Bronchial epithelial cell (primary cell): ENCODE results near the gene EEF2K. TPM values are rescaled to one million over a fixed set of nuclear protein-coding genes. Genes with fewer than 3 reads are reported as not detected.

Experiments used
- DNase-seq: peaks from one replicate; pipeline ENCODE4 v3.0.0-alpha.2; 2010; ENCODE audit warnings: low read depth
- FAIRE-seq: peaks from 2 replicates; lab custom pipeline; 2011; peaks lifted over from hg19 to GRCh38; lab: Jason Lieb, UNC
- H3K27me3 ChIP-seq: 2 replicates; pipeline ENCODE4 v1.5.1; 2011; ENCODE audit warnings: low read length; ENCODE audit not compliant: control insufficient read depth, insufficient read depth
- H3K36me3 ChIP-seq: 2 replicates; pipeline ENCODE4 v1.5.1; 2011; ENCODE audit warnings: low read length; ENCODE audit not compliant: control insufficient read depth, insufficient read depth
- H3K4me3 ChIP-seq: 2 replicates; pipeline ENCODE4 v1.5.1; 2011; ENCODE audit warnings: mild to moderate bottlenecking, low read depth, low read length, control low read depth
- CTCF ChIP-seq: IDR thresholded peaks from 2 replicates; pipeline ENCODE4 v1.5.1; 2011; ENCODE audit warnings: mild to moderate bottlenecking, moderate library complexity, low read length, control low read depth, inconsistent platforms; ENCODE audit not compliant: insufficient read depth, severe bottlenecking
- total RNA-seq: library from RNA; depleted of rRNA; stranded (reverse); fragments of >200 nt; gene quantifications from 2 replicates; pipeline ENCODE4 v1.2.1, GENCODE V29; 2014

EEF2K gene
- total RNA-seq, 1 donor from 2014 or later = 6.3 TPM

GRCh38 chr16:22330326-22330725, 124.2 kb downstream of the EEF2K start:
- no peak overlapping the region for H3K4me3 ChIP-seq
- no peak for TF ChIP-seq CTCF
- FAIRE-seq (no peak), DNase-seq (no peak)
- H3K27me3 ChIP-seq = no peaks in the 10 kb centered on the region
- H3K36me3 ChIP-seq = peaks cover 31% of the 10 kb centered on the region

GRCh38 chr16:22333457-22333994, 127.4 kb downstream of the EEF2K start:
- TF ChIP-seq CTCF = no peak
- peaks cover 13% of the 10 kb centered on the region for H3K36me3 ChIP-seq
- no peak overlapping the region for H3K4me3 ChIP-seq
- no peak for FAIRE-seq
- DNase-seq = no peak
- H3K27me3 ChIP-seq = no peaks in the 10 kb centered on the region

GRCh38 chr16:22335668-22336246, 129.7 kb downstream of the EEF2K start:
- TF ChIP-seq CTCF = no peak
- FAIRE-seq = no peak
- no peak for DNase-seq
- Histone ChIP-seq H3K27me3 (no peaks in the 10 kb centered on the region), H3K36me3 (peaks cover 11% of the 10 kb centered on the region), H3K4me3 (no peak overlapping the region)

GRCh38 chr16:22336581-22336980, 130.5 kb downstream of the EEF2K start:
- H3K27me3 ChIP-seq = no peaks in the 10 kb centered on the region
- peaks cover 10% of the 10 kb centered on the region for H3K36me3 ChIP-seq
- DNase-seq = no peak
- H3K4me3 ChIP-seq = no peak overlapping the region
- no peak for TF ChIP-seq CTCF
- FAIRE-seq = no peak

GRCh38 chr16:22337045-22337444, 131.0 kb downstream of the EEF2K start:
- no peaks in the 10 kb centered on the region for H3K27me3 ChIP-seq
- no peak overlapping the region for H3K4me3 ChIP-seq
- DNase-seq (no peak), FAIRE-seq (no peak)
- H3K36me3 ChIP-seq = peaks cover 10% of the 10 kb centered on the region
- TF ChIP-seq CTCF = no peak
